K562 (cell line): ENCODE measurements around the gene SLC25A10. TPM values are rescaled to one million over a fixed set of nuclear protein-coding genes. Genes with fewer than 3 reads are reported as not detected.

ENCODE experiments used
- ARID3B ChIP-seq: fragments of 250-450 bp; sonication (Bioruptor Pico); IDR thresholded peaks from 2 replicates; pipeline ENCODE4 v1.4.0; 2020; ENCODE audit warnings: borderline replicate concordance
- ASH1L ChIP-seq: fragments of 450-650 bp; IDR thresholded peaks from 2 replicates; pipeline ENCODE4 v1.6.1; 2018; ENCODE audit warnings: borderline replicate concordance, mild to moderate bottlenecking, low read depth; ENCODE audit not compliant: partially characterized antibody
- CREB5 ChIP-seq: fragments of 250-450 bp; sonication (Bioruptor Pico); IDR thresholded peaks from 2 replicates; pipeline ENCODE4 v1.5.0; 2020; ENCODE audit warnings: mild to moderate bottlenecking
- ETV1 ChIP-seq: fragments of 450-650 bp; conservative IDR thresholded peaks from 2 replicates; pipeline ENCODE4 v1.6.1; 2016; ENCODE audit warnings: missing genetic modification characterization, control low read depth, low read depth, missing compliant biosample characterization
- FIP1L1 ChIP-seq: fragments of 200-400 bp; formaldehyde crosslinking; IDR thresholded peaks from 2 replicates; pipeline ENCODE4 v1.6.1; 2018; ENCODE audit warnings: mild to moderate bottlenecking, low read depth, low read length; ENCODE audit not compliant: poor library complexity, severe bottlenecking
- FOXA3 ChIP-seq, 2 experiments: fragments of 450-650 bp in 1 of 2; sonication (generic) in 1 of 2; formaldehyde crosslinking; IDR thresholded peaks in 1 of 2; conservative IDR thresholded peaks in 1 of 2; 2 replicates each; pipeline versions ENCODE4 v1.4.0 to v1.8.0; 2020 to 2022; ENCODE audit warnings: mild to moderate bottlenecking in 2 of 2, missing genetic modification reagents in 1 of 2
- FUS ChIP-seq: fragments of 200-400 bp; formaldehyde crosslinking; optimal IDR thresholded peaks from 2 replicates; pipeline ENCODE3; 2017; ENCODE audit warnings: low read depth, low read length
- HDAC1 ChIP-seq, 2 experiments: fragments of 450-650 bp; IDR thresholded peaks; 2 replicates each; pipeline ENCODE4 v1.6.1; 2016 to 2017; ENCODE audit warnings: inconsistent platforms in 1 of 2, mild to moderate bottlenecking in 1 of 2, moderate library complexity in 1 of 2
- HNRNPL ChIP-seq: fragments of 200-400 bp; formaldehyde crosslinking; IDR thresholded peaks from 2 replicates; pipeline ENCODE4 v1.6.1; 2017; ENCODE audit warnings: low read depth, mild to moderate bottlenecking, low read length
- IFI16 ChIP-seq: fragments of 250-450 bp; sonication (Bioruptor Pico); IDR thresholded peaks from 2 replicates; pipeline ENCODE4 v2.1.2; 2022; ENCODE audit warnings: mild to moderate bottlenecking, inconsistent platforms
- KDM5B ChIP-seq: fragments of 200-600 bp; sonication (generic); IDR thresholded peaks from 2 replicates; pipeline ENCODE4 v1.6.1; 2012; ENCODE audit warnings: low read depth, mild to moderate bottlenecking, moderate library complexity, low read length, control low read depth, inconsistent platforms; ENCODE audit not compliant: insufficient replicate concordance
- L3MBTL2 ChIP-seq: fragments of 450-650 bp; IDR thresholded peaks from 2 replicates; pipeline ENCODE4 v1.6.1; 2016; ENCODE audit warnings: mild to moderate bottlenecking, moderate library complexity
- NFIC ChIP-seq: fragments of 450-650 bp; IDR thresholded peaks from 2 replicates; pipeline ENCODE4 v1.6.1; 2017; ENCODE audit warnings: mild to moderate bottlenecking, inconsistent platforms
- PCBP1 ChIP-seq: fragments of 200-400 bp; formaldehyde crosslinking; IDR thresholded peaks from 2 replicates; pipeline ENCODE4 v1.6.1; 2018; ENCODE audit warnings: mild to moderate bottlenecking, low read depth, low read length; ENCODE audit not compliant: poor library complexity, severe bottlenecking
- POLR2A ChIP-seq: fragments of 450-650 bp; conservative IDR thresholded peaks from 2 replicates; pipeline ENCODE4 v1.6.1; 2016
- POLR2B ChIP-seq: fragments of 450-650 bp; IDR thresholded peaks from 2 replicates; pipeline ENCODE4 v1.6.1; 2018; ENCODE audit warnings: low read depth; ENCODE audit not compliant: partially characterized antibody
- SIN3B ChIP-seq: fragments of 450-650 bp; IDR thresholded peaks from 2 replicates; pipeline ENCODE4 v1.6.1; 2017; ENCODE audit warnings: low read depth, mild to moderate bottlenecking, moderate library complexity
- SREBF1 ChIP-seq: fragments of 150-350 bp; IDR thresholded peaks from 2 replicates; pipeline ENCODE4 v1.6.1; 2014; ENCODE audit warnings: antibody characterized with exemption, low read depth, low read length, borderline replicate concordance
- SUPT5H ChIP-seq: fragments of 450-650 bp; IDR thresholded peaks from 2 replicates; pipeline ENCODE4 v1.6.1; 2016
- TEAD2 ChIP-seq: fragments of 450-650 bp; IDR thresholded peaks from 2 replicates; pipeline ENCODE4 v1.6.1; 2016; ENCODE audit warnings: missing genetic modification characterization, control low read depth, missing compliant biosample characterization
- ZBTB7A ChIP-seq: IDR thresholded peaks from 2 replicates; pipeline ENCODE4 v1.6.1; 2011; ENCODE audit warnings: low read depth, mild to moderate bottlenecking, low read length, moderate library complexity, borderline replicate concordance; ENCODE audit not compliant: control insufficient read depth
- ZNF57 ChIP-seq: fragments of 450-650 bp; formaldehyde crosslinking; IDR thresholded peaks from 2 replicates; pipeline ENCODE4 v1.4.0; 2020; ENCODE audit warnings: mild to moderate bottlenecking, moderate library complexity
- polyA plus RNA-seq, 8 experiments: library from polyadenylated mRNA; depleted of rRNA in 4 of 8; stranded (reverse) in 5 of 8; unstranded in 3 of 8; fragments of >200 nt; fragmentation: Nextera tagmentation in 2 of 8; fragmentation: Illumina TruSeq in 1 of 8; extraction: Ambion mirVana in 2 of 8; extraction: Trizol in 1 of 8; gene quantifications; 2 replicates each; pipeline versions ENCODE4 v1.2.1 to v1.2.3, GENCODE V29; 2011 to 2014; ENCODE audit warnings: inconsistent platforms in 1 of 8, missing spikeins in 1 of 8
- total RNA-seq, 7 experiments: library from RNA; depleted of rRNA in 6 of 7; stranded (reverse); fragments of >200 nt in 6 of 7; fragmentation: Illumina TruSeq in 2 of 7; extraction: Trizol in 2 of 7; gene quantifications; 2 replicates each; pipeline versions ENCODE4 v1.2.1 to v1.2.3, GENCODE V29; 2011 to 2021; ENCODE audit warnings: low replicate concordance in 1 of 7
- TF ChIP-seq, protein P1 (sequence below): fragments of 250-450 bp; sonication (Bioruptor Pico); IDR thresholded peaks from 2 replicates; pipeline ENCODE4 v1.9.0; 2021; ENCODE audit warnings: mild to moderate bottlenecking, inconsistent platforms

Gene SLC25A10
- total and polyA plus RNA-seq, 9 of the 15 experiments (the other 6 are each of a cell fraction or from before 2014, with no cell fraction given), result 0.10 to 85.6 (median 34.3) TPM

- TF ChIP-seq CREB5 (CRISPR knock-in tag), result no peak
- peak; percentile 55; the same call in 1 of the 2 replicates for TF ChIP-seq ETV1
- TF ChIP-seq HDAC1 (IDR thresholded peaks at IDR 0.05), result peak in 1 of 2 experiments; percentile 97; a peak in 2 of 4 replicates
- peak; percentile 56; the same call in 1 of the 2 replicates for TF ChIP-seq HNRNPL
- peak; percentile 67 for TF ChIP-seq FUS
- peak; percentile 95 for TF ChIP-seq PCBP1
- TF ChIP-seq FOXA3 (CRISPR knock-in tag; conservative IDR thresholded peaks at IDR 0.05 in 1 of 2, IDR thresholded peaks at IDR 0.05 in 1 of 2), result 0 out of 4 replicates have a peak, but pooled peaks of 1 of the 2 experiments have one; percentile 67
- peak; percentile 89 for TF ChIP-seq SIN3B
- peak; percentile 88 for TF ChIP-seq ASH1L
- TF ChIP-seq IFI16, result no peak
- no peak for TF ChIP-seq ARID3B (CRISPR knock-in tag)
- peak; percentile 57 for TF ChIP-seq FIP1L1
- peak; percentile 83 for TF ChIP-seq POLR2B
- no peak for TF ChIP-seq TEAD2
- TF ChIP-seq, protein P1, sequence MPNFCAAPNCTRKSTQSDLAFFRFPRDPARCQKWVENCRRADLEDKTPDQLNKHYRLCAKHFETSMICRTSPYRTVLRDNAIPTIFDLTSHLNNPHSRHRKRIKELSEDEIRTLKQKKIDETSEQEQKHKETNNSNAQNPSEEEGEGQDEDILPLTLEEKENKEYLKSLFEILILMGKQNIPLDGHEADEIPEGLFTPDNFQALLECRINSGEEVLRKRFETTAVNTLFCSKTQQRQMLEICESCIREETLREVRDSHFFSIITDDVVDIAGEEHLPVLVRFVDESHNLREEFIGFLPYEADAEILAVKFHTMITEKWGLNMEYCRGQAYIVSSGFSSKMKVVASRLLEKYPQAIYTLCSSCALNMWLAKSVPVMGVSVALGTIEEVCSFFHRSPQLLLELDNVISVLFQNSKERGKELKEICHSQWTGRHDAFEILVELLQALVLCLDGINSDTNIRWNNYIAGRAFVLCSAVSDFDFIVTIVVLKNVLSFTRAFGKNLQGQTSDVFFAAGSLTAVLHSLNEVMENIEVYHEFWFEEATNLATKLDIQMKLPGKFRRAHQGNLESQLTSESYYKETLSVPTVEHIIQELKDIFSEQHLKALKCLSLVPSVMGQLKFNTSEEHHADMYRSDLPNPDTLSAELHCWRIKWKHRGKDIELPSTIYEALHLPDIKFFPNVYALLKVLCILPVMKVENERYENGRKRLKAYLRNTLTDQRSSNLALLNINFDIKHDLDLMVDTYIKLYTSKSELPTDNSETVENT (CRISPR knock-in tag), result peak; percentile 68
- TF ChIP-seq KDM5B, result peak; percentile 89
- TF ChIP-seq SUPT5H, result peak; percentile 94
- peak; percentile 87; the same call in 1 of the 2 replicates for TF ChIP-seq ZBTB7A
- no peak for TF ChIP-seq SREBF1
- no peak for TF ChIP-seq ZNF57 (CRISPR knock-in tag)
- TF ChIP-seq L3MBTL2, result peak; percentile 62
- TF ChIP-seq NFIC, result 0 out of 2 replicates have a peak, but pooled peaks have one; percentile 26
- peak; percentile 95 for TF ChIP-seq POLR2A
These were observed 45.5 kb upstream of the SLC25A10 start, which contains the start of the genes CCDC137 and OXLD1 (continued) for GRCh38 chr17:81666342-81667191.
